Caco-2 (cell line): Measurements from ENCODE around the gene CCDC97. TPM values are rescaled to one million over a fixed set of nuclear protein-coding genes. Genes with fewer than 3 reads are reported as not detected.

Experiments used
- BruUV-seq: library from RNA; stranded (reverse); fragments of 400-500 nt; replicated peaks from 2 replicates; lab custom pipeline; 2021; lab: Mats Ljungman, UMichigan
- CTCF ChIA-PET: fragments of 300-600 bp; sonication (Branson Sonifier 250); formaldehyde crosslinking; loops from one replicate; lab custom pipeline; 2022; ENCODE audit warnings: antibody characterized with exemption; lab: Charles Lee
- POLR2A ChIA-PET: fragments of 300-600 bp; sonication (Branson Sonifier 250); formaldehyde crosslinking; loops from one replicate; lab custom pipeline; 2022; ENCODE audit warnings: antibody characterized with exemption; lab: Charles Lee
- DNase-seq, 2 experiments: peaks; one replicate each; pipeline versions ENCODE4 v3.0.0 to v3.0.0-alpha.2; 2020 to 2022
- H3K27me3 ChIP-seq: replicated peaks from 2 replicates; pipeline ENCODE4 v1.6.0; 2011; ENCODE audit warnings: low read length; ENCODE audit not compliant: control insufficient read depth, insufficient read depth
- H3K36me3 ChIP-seq: 2 replicates; pipeline ENCODE4 v1.5.1; 2011; ENCODE audit warnings: low read length; ENCODE audit not compliant: control insufficient read depth, insufficient read depth
- H3K4me1 ChIP-seq: fragments of 250-450 bp; sonication (Bioruptor Pico); 2 replicates; pipeline ENCODE4 v1.5.1; 2020; ENCODE audit warnings: mild to moderate bottlenecking
- H3K4me3 ChIP-seq: 2 replicates; pipeline ENCODE4 v1.5.1; 2011; ENCODE audit warnings: low read depth, mild to moderate bottlenecking, control low read depth, low read length
- H3K9me3 ChIP-seq: fragments of 250-450 bp; sonication (Bioruptor Pico); 2 replicates; pipeline ENCODE4 v1.5.1; 2020; ENCODE audit warnings: mild to moderate bottlenecking, moderate library complexity
- H3K27ac Mint-ChIP-seq: one replicate; pipeline ENCODE4 v1.8.0; 2022; ENCODE audit warnings: mixed read lengths; ENCODE audit not compliant: unreplicated experiment
- H3K27me3 Mint-ChIP-seq: one replicate; pipeline ENCODE4 v1.8.0; 2022; ENCODE audit warnings: mixed read lengths; ENCODE audit not compliant: insufficient read depth, unreplicated experiment
- H3K36me3 Mint-ChIP-seq: one replicate; pipeline ENCODE4 v1.8.0; 2022; ENCODE audit warnings: mild to moderate bottlenecking, mixed read lengths; ENCODE audit not compliant: insufficient read depth, unreplicated experiment
- H3K4me1 Mint-ChIP-seq: one replicate; pipeline ENCODE4 v1.8.0; 2022; ENCODE audit warnings: low read depth, mixed read lengths; ENCODE audit not compliant: unreplicated experiment
- H3K4me3 Mint-ChIP-seq: one replicate; pipeline ENCODE4 v1.8.0; 2022; ENCODE audit warnings: mild to moderate bottlenecking, moderate library complexity, mixed read lengths; ENCODE audit not compliant: unreplicated experiment
- H3K9me3 Mint-ChIP-seq: one replicate; pipeline ENCODE4 v1.8.0; 2022; ENCODE audit warnings: mixed read lengths; ENCODE audit not compliant: unreplicated experiment
- intact Hi-C: fragments of 100-400 bp; cut with micrococcal nuclease; formaldehyde crosslinking; loops from one replicate; pipeline ENCODE4 v1.10.0; 2022; ENCODE audit not compliant: unreplicated experiment
- total RNA-seq: library from RNA; stranded (reverse); gene quantifications from 2 replicates; pipeline ENCODE4 v1.2.3, GENCODE V29; 2022
- TF ChIP-seq, protein P1 (sequence below), 2 experiments: fragments of 200-600 bp in 1 of 2; IDR thresholded peaks; 1 replicate in 1 of 2; 2 replicates in 1 of 2; pipeline versions ENCODE4 v1.5.1 to v1.8.0; 2011 to 2022; ENCODE audit warnings: antibody characterized with exemption in 1 of 2, control low read depth in 1 of 2, inconsistent platforms in 1 of 2, low read depth in 1 of 2, low read length in 1 of 2, mild to moderate bottlenecking in 1 of 2, moderate library complexity in 1 of 2; ENCODE audit not compliant: insufficient read depth in 1 of 2, severe bottlenecking in 1 of 2, unreplicated experiment in 1 of 2

The CCDC97 gene
- total RNA-seq, 1 experiment from 2014 or later = 47.1 TPM

DNA sequence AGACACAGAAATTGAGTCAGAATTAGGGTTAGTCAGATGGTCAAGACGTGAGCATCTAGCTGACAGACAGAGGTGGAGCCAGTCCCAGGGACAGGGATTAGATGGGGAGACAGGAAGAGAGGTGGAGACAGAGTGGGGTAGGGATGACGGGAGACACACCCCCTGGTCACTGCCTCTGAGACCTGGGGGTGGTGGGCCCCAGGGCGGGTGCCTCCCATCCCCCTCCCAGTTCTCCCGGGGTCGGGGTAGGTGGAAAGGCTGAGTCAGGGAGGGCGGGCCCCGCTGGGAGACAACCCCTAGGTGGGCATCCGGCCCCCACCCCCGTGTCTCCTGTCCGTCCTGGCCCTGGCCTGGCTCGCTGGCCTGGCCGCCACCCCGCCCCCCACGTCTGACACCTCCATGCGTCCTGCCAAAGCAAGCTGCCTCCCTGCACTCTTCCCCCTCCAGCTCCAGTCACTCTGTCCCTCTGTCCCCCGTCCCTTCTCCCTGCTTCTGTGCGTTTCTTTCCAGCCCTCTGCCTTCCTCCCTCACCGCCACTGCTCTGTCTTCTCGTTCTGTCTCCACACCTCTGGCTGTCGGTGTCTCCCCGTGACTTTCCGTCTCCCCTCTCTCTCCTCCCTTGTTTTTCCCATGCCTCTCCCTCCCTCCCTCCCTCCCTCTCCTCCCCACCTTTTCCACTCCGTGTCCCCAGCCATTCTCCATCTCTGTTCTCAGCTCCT is 15.1 kb downstream of the CCDC97 start:
- Mint-ChIP-seq H3K36me3 (peaks cover 47% of the 10 kb centered on the region), H3K27ac (peak overlapping the region; percentile 46), H3K4me1 (peaks cover 34% of the 10 kb centered on the region), H3K9me3 (no peaks in the 10 kb centered on the region), H3K27me3 (no peaks in the 10 kb centered on the region), H3K4me3 (peak overlapping the region; percentile 54)
- peak in 1 of 2 experiments; percentile 28 for DNase-seq
- no peaks in the 10 kb centered on the region for H3K27me3 ChIP-seq
- BruUV-seq = no TSS peak
- intact Hi-C loops = no loop called here
- peaks cover 43% of the 10 kb centered on the region for H3K4me1 ChIP-seq
- ChIA-PET POLR2A (interaction anchor here (0.7 kb wide), 2 partner anchors 14 to 115 kb away, joined by 3 read pairs; partner anchors contain the start of gene DMAC2), CTCF (interaction anchor here (0.5 to 1.0 kb wide), 4 partner anchors 16 to 108 kb away, joined by 3 to 4 read pairs (median 3); no protein-coding TSS in a partner anchor)
- H3K9me3 ChIP-seq = no peaks in the 10 kb centered on the region
- H3K36me3 ChIP-seq = peaks cover 4% of the 10 kb centered on the region; the same call in 1 of the 2 replicates
- 0 out of 2 replicates have a peak overlapping the region, but pooled peaks have one; percentile 5 for H3K4me3 ChIP-seq
- TF ChIP-seq, protein P1, sequence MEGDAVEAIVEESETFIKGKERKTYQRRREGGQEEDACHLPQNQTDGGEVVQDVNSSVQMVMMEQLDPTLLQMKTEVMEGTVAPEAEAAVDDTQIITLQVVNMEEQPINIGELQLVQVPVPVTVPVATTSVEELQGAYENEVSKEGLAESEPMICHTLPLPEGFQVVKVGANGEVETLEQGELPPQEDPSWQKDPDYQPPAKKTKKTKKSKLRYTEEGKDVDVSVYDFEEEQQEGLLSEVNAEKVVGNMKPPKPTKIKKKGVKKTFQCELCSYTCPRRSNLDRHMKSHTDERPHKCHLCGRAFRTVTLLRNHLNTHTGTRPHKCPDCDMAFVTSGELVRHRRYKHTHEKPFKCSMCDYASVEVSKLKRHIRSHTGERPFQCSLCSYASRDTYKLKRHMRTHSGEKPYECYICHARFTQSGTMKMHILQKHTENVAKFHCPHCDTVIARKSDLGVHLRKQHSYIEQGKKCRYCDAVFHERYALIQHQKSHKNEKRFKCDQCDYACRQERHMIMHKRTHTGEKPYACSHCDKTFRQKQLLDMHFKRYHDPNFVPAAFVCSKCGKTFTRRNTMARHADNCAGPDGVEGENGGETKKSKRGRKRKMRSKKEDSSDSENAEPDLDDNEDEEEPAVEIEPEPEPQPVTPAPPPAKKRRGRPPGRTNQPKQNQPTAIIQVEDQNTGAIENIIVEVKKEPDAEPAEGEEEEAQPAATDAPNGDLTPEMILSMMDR (IDR thresholded peaks at IDR 0.05; ENCODE audit: insufficient read depth in 1 of 2, low read depth in 1 of 2, low read length in 1 of 2, severe bottlenecking in 1 of 2, unreplicated experiment in 1 of 2) = no peak

DNA sequence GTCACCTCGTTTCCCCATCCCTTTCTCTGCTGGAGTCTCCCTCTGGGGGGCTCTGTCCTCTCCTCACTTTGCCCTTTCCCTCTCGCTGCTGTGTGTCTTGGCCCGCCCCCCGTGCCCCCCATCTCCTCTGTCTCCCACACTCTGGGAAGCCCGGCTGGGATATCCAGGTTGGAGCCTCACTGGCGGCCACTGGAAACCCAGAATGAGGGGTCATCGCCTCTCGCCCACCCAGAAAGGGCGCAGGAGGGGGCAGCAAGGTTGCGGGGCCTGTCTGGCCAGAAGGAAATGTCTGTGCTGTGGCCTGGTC is 15.6 kb downstream of the CCDC97 start:
- no TSS peak for BruUV-seq
- intact Hi-C loops = no loop called here
- Histone ChIP-seq H3K36me3 (peaks cover 4% of the 10 kb centered on the region; the same call in 1 of the 2 replicates), H3K4me3 (no peak overlapping the region), H3K4me1 (peaks cover 43% of the 10 kb centered on the region), H3K9me3 (no peaks in the 10 kb centered on the region), H3K27me3 (no peaks in the 10 kb centered on the region)
- ChIA-PET CTCF (interaction anchor here (0.6 to 1.0 kb wide), 3 partner anchors 16 to 27 kb away, joined by 3 to 4 read pairs (median 3); no protein-coding TSS in a partner anchor), POLR2A (interaction anchor here (0.7 kb wide), 2 partner anchors 14 to 114 kb away, joined by 3 read pairs; partner anchors contain the start of gene DMAC2)
- H3K4me3 Mint-ChIP-seq = peak overlapping the region; percentile 54
- no peak for DNase-seq
- peaks cover 46% of the 10 kb centered on the region for H3K36me3 Mint-ChIP-seq
- no peak overlapping the region for H3K27ac Mint-ChIP-seq
- H3K27me3 Mint-ChIP-seq = no peaks in the 10 kb centered on the region
- H3K4me1 Mint-ChIP-seq = peaks cover 34% of the 10 kb centered on the region
- H3K9me3 Mint-ChIP-seq = no peaks in the 10 kb centered on the region
- TF ChIP-seq, protein P1 (IDR thresholded peaks at IDR 0.05; ENCODE audit: insufficient read depth in 1 of 2, low read depth in 1 of 2, low read length in 1 of 2, severe bottlenecking in 1 of 2, unreplicated experiment in 1 of 2) = no peak

DNA sequence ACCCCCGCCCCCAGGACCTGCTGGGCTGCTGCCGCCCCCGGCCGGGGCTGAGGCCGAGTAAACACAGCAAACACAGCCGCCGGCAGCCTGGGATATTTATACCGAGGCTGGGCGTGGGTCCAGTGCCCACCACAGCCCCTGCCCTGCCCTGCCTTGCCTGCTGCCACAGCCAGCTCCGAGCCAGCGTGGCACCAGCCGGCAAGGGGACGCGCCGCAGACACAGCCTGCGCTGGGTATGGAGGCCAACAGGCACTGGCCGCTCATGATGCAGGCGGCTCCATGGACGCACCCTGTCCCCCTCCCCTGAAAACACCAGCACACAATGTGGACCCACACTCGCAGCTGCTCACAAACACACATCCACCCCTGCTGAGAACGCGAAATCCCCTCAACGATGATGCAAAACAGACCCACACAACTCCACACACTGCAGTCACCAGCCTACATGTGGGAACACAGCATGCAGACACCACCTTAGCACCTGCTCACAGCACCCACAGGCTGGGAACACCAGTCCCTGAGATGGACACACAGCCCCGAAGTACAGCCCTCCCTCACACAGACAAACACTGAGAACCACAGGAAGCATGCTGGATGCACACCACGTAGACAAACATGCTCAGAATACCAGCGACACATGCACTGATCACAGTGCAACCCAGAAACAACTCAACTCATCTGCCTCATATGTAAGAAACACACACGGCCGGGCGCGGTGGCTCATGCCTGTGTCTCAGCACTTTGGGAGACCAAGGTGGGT is 16.2 kb downstream of the CCDC97 start:
- Histone ChIP-seq H3K27me3 (no peaks in the 10 kb centered on the region), H3K9me3 (no peaks in the 10 kb centered on the region), H3K4me3 (no peak overlapping the region), H3K4me1 (peaks cover 43% of the 10 kb centered on the region), H3K36me3 (peaks cover 4% of the 10 kb centered on the region; the same call in 1 of the 2 replicates)
- Mint-ChIP-seq H3K4me3 (peak overlapping the region; percentile 54), H3K36me3 (peaks cover 42% of the 10 kb centered on the region), H3K9me3 (no peaks in the 10 kb centered on the region), H3K4me1 (peaks cover 34% of the 10 kb centered on the region), H3K27me3 (no peaks in the 10 kb centered on the region), H3K27ac (peak overlapping the region; percentile 58)
- intact Hi-C loops = no loop called here
- POLR2A ChIA-PET = no interaction called here
- no peak for DNase-seq
- CTCF ChIA-PET = interaction anchor here (0.9 kb wide), 1 partner anchor 26 kb away, joined by 3 read pairs; no protein-coding TSS in a partner anchor
- no TSS peak for BruUV-seq
- TF ChIP-seq, protein P1 (IDR thresholded peaks at IDR 0.05; ENCODE audit: insufficient read depth in 1 of 2, low read depth in 1 of 2, low read length in 1 of 2, severe bottlenecking in 1 of 2, unreplicated experiment in 1 of 2) = no peak
